Colonic mucosa (tissue), 4 donors: ENCODE data around the gene CHD5. TPM values are rescaled to one million over a fixed set of nuclear protein-coding genes. Genes with fewer than 3 reads are reported as not detected.

ENCODE experiments used
- DNase-seq: peaks from one replicate; pipeline ENCODE4 v3.0.0-alpha.2; 2020
- H3K27ac ChIP-seq: fragments of 200-600 bp; one replicate; pipeline ENCODE4 v1.8.0; 2021
- H3K27me3 ChIP-seq: fragments of 200-600 bp; one replicate; pipeline ENCODE4 v1.8.0; 2021
- H3K36me3 ChIP-seq: fragments of 200-600 bp; one replicate; pipeline ENCODE4 v1.8.0; 2021
- H3K4me1 ChIP-seq: fragments of 200-600 bp; one replicate; pipeline ENCODE4 v1.8.0; 2021; ENCODE audit warnings: mild to moderate bottlenecking
- H3K4me3 ChIP-seq: fragments of 200-600 bp; one replicate; pipeline ENCODE4 v1.8.0; 2021
- H3K9ac ChIP-seq, 2 donors: one replicate each; pipeline ENCODE4 v1.7.0; 2013; ENCODE audit warnings: control low read depth in 2 of 2, low read depth in 2 of 2, low read length in 2 of 2
- H3K9me3 ChIP-seq: fragments of 200-600 bp; one replicate; pipeline ENCODE4 v1.8.0; 2021
- CTCF ChIP-seq: fragments of 200-600 bp; IDR thresholded peaks from one replicate; pipeline ENCODE4 v1.8.0; 2022; ENCODE audit warnings: antibody characterized with exemption, mild to moderate bottlenecking
- intact Hi-C: fragments of 100-400 bp; cut with DNase I; formaldehyde crosslinking; loops from one replicate; pipeline ENCODE4 v1.14.1; 2022
- total RNA-seq, 2 donors: library from RNA; stranded (reverse); fragmentation: NEBNext Ultra II Directional in 1 of 2; extraction: Animal tissue kit (Norgen Biotek cat#: 25700) in 1 of 2; gene quantifications; one replicate each; pipeline ENCODE4 v1.2.1, GENCODE V29; 2021
- donor health status: healthy.
- donor health status: DM: no; HTN: no; CAD: no.
- donor health status: DM: no; HTN: no; CAD: no.

Gene CHD5
- total RNA-seq, 2 donors from 2014 or later = 0.35 to 0.69 TPM

DNA sequence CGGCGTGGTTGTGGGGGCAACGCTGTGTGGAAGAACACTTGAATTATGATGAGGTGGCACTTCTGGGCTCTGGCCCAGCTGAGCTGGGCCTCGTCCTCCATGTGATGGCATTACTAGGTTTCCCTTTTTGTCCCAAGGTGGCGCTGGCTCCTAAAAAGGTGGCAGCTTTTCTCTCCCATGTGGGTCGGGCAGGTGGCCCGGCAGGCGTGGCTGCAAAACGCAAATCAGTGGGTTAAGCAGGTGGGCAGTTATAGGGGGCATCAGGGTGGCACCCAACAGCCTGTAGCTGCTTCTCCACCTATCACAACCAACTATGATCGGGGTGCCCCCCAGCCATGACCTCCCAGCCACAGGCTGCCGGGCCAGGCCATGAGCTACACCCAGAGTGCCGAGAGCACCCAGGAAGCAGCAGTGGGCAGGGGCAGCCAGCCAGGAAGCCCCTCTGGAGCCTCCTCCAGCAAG lies 74.9 kb downstream of the CHD5 start:
- Histone ChIP-seq H3K27me3 (no peaks in the 10 kb centered on the region), H3K4me3 (no peak overlapping the region), H3K27ac (no peak overlapping the region), H3K36me3 (no peaks in the 10 kb centered on the region), H3K4me1 (no peaks in the 10 kb centered on the region), H3K9ac (no peak overlapping the region), H3K9me3 (no peaks in the 10 kb centered on the region)
- DNase-seq = no peak
- TF ChIP-seq CTCF = no peak
- intact Hi-C loops = no loop called here

GRCh38 chr1:6104631-6105030 lies 75.5 kb downstream of the CHD5 start:
- no peak for TF ChIP-seq CTCF
- Histone ChIP-seq H3K36me3 (no peaks in the 10 kb centered on the region), H3K4me1 (no peaks in the 10 kb centered on the region), H3K27me3 (no peaks in the 10 kb centered on the region), H3K9me3 (no peaks in the 10 kb centered on the region), H3K27ac (no peak overlapping the region), H3K4me3 (no peak overlapping the region), H3K9ac (no peak overlapping the region)
- intact Hi-C loops = no loop called here
- no peak for DNase-seq

DNA sequence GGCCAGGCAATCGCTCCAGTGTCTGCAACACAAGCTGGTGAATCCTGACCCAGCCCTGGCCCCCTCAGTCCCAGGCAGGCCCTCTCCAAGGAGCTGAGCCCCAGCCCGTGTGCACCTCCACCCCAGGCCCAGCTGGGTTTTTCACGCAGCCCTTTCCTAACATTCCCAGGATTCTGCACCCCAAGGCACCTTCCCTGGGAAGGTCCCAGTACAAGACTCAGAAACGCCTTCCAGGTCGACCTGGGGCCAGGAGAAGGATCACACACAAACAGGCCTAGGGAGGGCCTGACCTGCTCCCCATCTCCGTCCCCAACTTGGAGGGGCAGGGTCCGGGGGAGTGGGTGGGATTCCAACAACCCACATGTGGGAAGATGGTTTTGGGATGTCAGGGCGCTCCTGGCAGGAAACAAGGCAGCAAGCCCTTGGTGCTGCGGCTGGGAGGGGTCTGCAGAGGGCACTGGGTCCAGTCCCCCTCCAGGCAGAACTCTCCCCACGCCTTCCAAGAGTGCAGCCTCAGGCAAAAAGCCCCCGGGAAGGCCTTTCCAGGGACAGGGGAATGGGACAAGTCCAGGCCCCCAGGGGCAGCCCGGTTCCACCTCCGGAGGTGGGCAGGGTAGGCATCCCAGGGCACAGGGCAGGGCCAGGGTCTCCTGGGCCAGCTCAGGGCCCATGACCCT lies 76.1 kb downstream of the CHD5 start:
- Histone ChIP-seq H3K4me1 (no peaks in the 10 kb centered on the region), H3K9ac (no peak overlapping the region), H3K4me3 (no peak overlapping the region), H3K27me3 (no peaks in the 10 kb centered on the region), H3K27ac (no peak overlapping the region), H3K36me3 (no peaks in the 10 kb centered on the region), H3K9me3 (no peaks in the 10 kb centered on the region)
- TF ChIP-seq CTCF = no peak
- intact Hi-C loops = no loop called here
- no peak for DNase-seq

GRCh38 chr1:6103111-6103853 lies 76.8 kb downstream of the CHD5 start:
- Histone ChIP-seq H3K4me1 (no peaks in the 10 kb centered on the region), H3K27me3 (no peaks in the 10 kb centered on the region), H3K36me3 (no peaks in the 10 kb centered on the region), H3K4me3 (no peak overlapping the region), H3K27ac (no peak overlapping the region), H3K9ac (no peak overlapping the region), H3K9me3 (no peaks in the 10 kb centered on the region)
- DNase-seq = no peak
- no peak for TF ChIP-seq CTCF
- intact Hi-C loops = no loop called here

GRCh38 chr1:6102532-6102845 lies 77.6 kb downstream of the CHD5 start:
- H3K27ac ChIP-seq = no peak overlapping the region
- DNase-seq = no peak
- no peak overlapping the region for H3K9ac ChIP-seq
- no peaks in the 10 kb centered on the region for H3K36me3 ChIP-seq
- no peaks in the 10 kb centered on the region for H3K27me3 ChIP-seq
- intact Hi-C loops = no loop called here
- H3K9me3 ChIP-seq = no peaks in the 10 kb centered on the region
- no peak for TF ChIP-seq CTCF
- no peaks in the 10 kb centered on the region for H3K4me1 ChIP-seq
- no peak overlapping the region for H3K4me3 ChIP-seq
